NCI-H2196 treated with DMSO at 0.1 percent for 48 hours (cell line): ENCODE data around the gene EMC10.
A peak's percentile ranks its signal among the peaks of the same experiment; 100 is the strongest.
"Not testable (repeated sequence)": the region's sequence is repeated elsewhere in the genome, so short reads cannot be mapped to it uniquely, and the experiment has no call there.

Experiments used
- DNase-seq: peaks from one replicate; lab custom pipeline; 2025; ENCODE audit not compliant: unreplicated experiment; lab: John Stamatoyannopoulos, UW

Gene EMC10

GRCh38 chr19:50450369-50451222 is 25.7 kb upstream of the EMC10 start:
- no peak for DNase-seq

- no peak for DNase-seq
Measured at GRCh38 chr19:50451223-50451534, 25.1 kb upstream of the EMC10 start.

DNA sequence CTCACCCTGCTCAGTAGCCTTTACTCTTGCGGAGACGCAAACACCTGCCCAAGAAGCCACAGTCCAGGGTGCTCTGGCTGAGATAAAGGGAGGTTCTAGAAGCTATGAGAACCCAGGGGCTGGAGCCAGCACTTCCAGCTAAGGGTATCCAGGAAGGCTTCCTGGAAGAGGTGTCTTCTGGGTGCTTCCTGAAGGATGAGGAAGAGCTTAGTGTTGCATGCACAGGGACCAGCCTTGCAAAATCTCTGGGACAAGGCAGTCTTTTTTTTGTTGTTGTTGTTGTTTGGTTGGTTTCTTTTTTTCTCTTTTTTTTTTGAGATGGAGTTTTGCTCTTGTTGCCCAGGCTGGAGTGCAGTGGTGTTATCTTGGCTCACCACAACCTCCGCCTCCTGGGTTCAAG is 23.1 kb upstream of the EMC10 start:
- DNase-seq, result no peak

DNA sequence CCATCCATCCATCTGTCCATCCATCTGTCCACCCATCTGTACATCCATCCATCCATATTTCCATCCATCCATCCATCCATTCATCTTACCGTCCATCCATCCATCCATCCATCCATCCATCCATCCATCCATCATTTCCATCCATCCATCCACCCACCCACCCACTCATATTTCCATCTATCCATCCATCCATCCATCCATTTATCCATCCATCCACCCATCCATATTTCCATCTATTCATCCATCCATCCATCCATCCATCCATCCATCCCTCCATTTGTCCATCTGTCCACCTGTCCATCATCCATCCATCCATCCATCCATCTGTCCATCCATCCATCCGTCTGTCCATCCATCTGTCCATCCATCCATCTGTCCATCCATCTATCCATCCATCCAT is 20.3 kb upstream of the EMC10 start:
- no peak for DNase-seq

DNA sequence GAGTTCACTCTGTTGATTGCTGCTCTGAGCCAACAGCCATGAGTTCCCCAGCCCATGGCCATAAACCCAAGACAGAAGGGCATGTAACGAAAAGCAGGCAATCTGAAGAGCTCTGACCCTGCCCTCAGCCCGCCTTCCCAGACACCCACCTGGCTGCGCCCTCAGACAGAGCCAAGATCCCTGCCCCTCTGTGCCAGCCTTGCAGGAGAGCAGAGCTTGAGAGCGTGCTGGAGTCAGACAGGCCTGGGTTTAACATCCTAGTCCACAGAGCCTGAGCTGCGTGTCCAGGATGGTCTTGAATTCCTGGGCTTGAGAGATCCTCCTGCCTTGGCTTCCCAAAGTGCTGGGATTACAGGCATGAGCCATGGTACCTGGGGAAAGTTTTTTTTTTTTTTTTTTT is 19.0 kb upstream of the EMC10 start:
- no peak for DNase-seq

DNA sequence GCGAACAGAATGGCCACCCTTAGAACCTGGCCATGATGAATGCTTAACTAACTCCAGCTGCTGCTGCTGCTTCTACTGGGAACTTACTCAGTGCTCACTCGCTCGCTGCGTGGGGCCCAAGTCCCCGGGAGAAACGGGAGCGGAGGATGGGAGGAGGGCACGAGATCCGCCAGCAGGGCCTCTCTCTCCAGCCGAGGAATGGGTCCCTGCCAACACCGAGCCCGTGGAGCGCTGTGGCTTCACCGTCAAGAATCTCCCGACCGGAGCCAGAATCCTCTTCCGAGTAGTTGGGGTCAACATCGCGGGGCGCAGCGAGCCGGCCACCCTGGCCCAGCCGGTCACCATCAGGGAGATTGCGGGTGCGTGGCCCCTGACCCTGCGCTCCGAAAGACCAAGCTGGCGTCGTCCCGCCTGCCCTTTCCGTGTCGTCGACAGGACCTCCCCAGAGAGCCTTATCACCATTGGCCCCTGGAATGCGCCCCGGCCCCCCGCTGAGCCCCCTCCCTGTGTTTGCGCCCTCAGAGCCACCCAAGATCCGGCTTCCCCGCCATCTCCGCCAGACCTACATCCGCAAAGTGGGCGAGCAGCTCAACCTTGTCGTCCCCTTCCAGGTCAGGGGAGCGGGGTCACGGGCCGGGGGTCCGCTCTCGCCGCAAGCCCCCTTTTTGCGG is 17.8 kb upstream of the EMC10 start:
- DNase-seq, result no peak

DNA sequence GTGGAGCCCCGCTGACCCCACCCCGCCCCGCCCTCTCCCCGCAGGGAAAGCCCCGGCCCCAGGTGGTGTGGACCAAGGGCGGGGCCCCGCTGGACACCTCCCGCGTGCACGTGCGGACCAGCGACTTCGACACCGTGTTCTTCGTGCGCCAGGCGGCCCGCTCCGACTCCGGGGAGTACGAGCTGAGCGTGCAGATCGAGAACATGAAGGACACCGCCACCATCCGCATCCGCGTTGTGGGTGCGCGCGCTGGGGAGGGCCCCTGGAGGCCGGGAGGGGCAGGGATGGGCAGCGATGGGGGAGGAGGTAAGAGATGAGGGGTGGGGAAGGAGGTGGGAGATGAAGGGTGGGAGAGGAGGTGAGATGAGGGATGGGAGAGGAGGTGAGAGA is 17.2 kb upstream of the EMC10 start:
- DNase-seq, result no peak

DNA sequence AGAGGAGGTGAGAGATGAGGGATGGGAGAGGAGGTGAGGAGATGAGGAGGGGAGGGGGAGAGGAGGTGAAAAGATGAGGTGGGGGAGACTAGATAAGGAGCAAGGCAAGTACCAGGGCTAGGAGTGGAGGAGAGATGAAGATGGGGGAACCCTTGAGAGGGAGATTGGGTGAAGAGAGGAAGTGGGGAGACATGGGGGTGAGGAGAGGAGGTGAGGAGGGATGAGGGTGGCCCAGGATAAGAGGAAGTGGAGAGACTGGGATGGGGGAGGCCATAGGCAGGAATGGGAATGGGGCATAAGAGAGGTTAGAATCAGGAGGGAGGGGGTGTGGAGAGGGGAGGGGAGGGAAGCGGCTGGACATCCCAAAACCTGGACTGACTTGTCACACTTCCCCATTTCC is 16.7 kb upstream of the EMC10 start:
- no peak for DNase-seq

DNA sequence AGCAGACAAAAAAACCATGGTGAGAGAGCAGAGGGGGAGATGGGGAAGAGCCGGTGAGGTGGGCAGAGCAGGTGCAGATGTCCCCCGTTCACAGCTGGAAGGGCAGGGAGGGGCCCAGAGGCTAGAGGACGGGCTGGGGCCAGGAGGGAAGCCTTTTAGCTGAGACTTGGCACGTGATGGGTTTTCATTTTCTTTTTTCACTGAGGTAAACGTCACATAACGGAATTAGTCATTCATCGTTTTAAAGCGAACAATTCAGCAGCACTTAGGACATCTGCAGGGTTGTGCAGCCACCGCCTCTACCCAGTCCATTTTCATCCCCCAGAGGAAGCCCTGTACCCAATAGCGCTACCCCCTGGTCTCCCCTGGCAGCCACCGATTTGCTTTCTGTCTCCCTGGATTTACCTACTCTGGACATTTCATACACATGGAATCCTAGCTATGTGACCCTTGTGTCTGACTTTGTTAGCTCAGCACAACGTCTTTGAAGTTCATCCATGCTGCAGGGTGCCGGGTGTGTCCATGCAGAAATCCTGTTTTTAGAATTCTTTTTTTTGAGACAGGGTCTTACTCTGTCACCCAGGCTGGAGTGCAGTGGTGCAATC is 16.0 kb upstream of the EMC10 start:
- no peak for DNase-seq

- peak; percentile 62 for DNase-seq
Measured at GRCh38 chr19:50461066-50461875, 15.0 kb upstream of the EMC10 start.

- DNase-seq, result no peak
Measured at GRCh38 chr19:50462970-50463369, 13.3 kb upstream of the EMC10 start.

GRCh38 chr19:50464348-50464747 is 12.0 kb upstream of the EMC10 start:
- no peak for DNase-seq

DNA sequence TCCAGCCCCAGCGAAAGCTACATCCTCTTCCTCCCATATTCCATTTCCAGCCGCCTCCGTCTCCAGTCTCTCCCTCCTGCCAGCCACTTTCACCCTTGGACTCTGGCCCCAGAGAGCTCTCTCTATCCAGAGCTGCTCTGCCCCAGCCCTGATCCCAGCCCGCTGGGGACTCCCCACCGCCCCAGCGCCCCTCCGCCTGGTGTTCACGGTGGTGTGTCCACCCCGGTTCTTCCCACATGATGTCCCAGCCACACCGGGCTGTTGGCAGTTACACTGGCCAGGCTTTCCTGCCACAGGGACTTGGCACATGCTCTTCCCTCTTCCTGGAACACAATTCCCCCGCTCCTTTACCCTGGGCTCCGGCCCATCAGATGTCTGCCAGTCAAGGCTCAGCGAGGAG is 11.3 kb upstream of the EMC10 start:
- DNase-seq, result no peak

DNA sequence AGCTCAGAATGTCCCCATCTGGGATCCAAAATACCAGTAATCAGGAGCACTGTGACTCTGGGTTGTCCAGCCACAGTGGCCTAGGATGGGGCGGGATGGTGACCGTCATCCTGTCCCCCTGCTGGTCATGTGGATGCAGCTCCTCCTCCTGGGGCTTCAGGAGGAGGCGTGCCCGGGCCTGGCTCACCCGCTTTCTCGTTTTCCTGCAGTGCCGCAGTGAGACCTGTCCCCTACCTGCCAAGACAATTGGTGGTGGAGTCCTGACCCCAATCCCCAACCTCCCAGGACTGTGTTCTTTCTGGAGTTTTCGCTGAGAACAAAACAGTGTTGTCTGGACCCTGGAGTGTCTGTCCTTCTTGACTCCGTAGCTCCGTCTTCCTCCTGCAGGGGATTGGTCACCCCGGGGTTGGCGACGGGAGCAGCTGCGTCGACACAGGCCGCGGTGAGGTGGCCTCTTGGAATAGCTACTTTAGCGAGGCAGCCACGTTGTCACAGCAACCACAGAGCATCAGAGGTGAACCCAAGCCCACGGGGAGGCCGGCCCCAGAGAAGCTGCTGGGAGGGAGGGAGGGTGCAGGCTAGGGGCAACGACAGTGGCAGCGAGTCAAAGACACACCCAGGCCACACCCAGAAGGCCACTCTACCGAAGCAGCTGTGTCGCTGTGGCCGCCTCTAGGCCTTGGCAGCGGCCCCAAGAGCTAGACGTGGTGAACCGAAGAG is 10.2 kb upstream of the EMC10 start:
- DNase-seq, result peak; percentile 27

DNA sequence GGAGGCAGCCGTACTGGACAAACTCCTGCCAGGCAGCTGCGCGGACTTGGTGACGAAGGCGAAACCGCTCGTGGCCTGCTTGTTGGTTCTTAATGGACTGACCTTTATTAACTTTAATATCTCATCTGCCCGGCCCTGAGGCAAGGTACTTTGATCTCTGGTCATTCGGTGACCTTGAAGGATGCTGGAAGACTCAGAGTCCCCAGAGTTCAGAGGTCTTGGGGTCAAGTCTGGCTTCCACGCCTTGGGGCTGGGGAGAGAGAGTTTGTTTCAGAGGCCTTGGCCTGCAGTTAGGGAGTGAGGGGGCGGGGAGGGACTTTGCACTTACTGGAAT is 9.6 kb upstream of the EMC10 start:
- DNase-seq, result no peak

GRCh38 chr19:50467566-50467965 is 8.7 kb upstream of the EMC10 start:
- DNase-seq, result no peak

GRCh38 chr19:50468818-50469217 is 7.5 kb upstream of the EMC10 start:
- DNase-seq, result no peak

GRCh38 chr19:50473336-50473735 is 3.0 kb upstream of the EMC10 start:
- DNase-seq, result not testable (repeated sequence)

DNA sequence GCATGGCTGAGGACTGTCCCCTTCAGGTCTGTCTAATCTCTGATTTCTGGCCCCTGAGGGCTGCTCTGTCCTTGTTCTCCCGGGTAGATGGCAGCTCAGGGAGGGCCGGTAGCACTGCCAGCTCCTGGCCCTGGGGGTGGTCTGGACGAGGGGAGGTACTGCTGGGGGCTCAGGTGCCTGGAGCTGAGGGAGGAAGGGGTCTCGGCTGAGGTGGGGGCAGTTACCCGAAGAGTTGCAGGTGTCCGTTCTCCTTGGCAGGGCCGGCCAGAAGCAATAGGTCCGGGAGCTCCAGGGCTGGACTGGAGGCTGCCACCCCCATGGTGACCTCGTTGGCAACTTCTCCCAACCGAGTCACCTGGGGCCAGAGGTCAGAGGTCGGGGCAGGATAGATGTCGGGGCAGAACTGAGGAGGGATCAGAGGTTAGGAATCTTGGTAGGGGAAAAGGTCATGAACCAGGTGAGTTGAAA is 1.2 kb upstream of the EMC10 start:
- no peak for DNase-seq

GRCh38 chr19:50475736-50476223 is 527 bp upstream of the EMC10 start:
- no peak for DNase-seq

DNA sequence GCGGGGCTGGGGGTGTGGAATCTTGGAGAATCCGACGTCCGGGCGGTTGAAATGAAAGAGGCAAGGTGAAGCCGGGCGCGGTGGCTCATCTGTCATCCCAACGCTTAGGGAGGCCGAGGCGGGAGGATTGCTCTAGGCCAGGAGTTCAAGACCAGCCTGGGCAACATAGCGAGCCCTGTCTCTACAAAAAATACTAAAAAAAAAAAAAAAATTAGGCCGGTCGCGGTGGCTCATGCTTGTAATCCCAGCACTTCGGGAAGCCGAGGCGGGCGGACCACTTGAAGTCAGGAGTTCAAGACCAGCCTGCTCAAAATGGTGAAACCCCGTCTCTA is 566 bp downstream of the EMC10 start:
- no peak for DNase-seq
